K562 (cell line): ENCODE results near the gene NTRK1. TPM values are rescaled to one million over a fixed set of nuclear protein-coding genes. Genes with fewer than 3 reads are reported as not detected.

ENCODE experiments used
- CHD2 ChIP-seq: IDR thresholded peaks from 2 replicates; pipeline ENCODE4 v1.6.1; 2011; ENCODE audit warnings: low read depth, low read length
- FOXM1 ChIP-seq, 2 experiments: fragments of 450-650 bp in 1 of 2; sonication (generic) in 1 of 2; formaldehyde crosslinking in 1 of 2; IDR thresholded peaks; 2 replicates each; pipeline versions ENCODE4 v1.6.1 to v1.9.0; 2017 to 2022; ENCODE audit warnings: low read depth in 2 of 2, mild to moderate bottlenecking in 2 of 2, missing genetic modification reagents in 1 of 2, moderate library complexity in 1 of 2
- GTF2F1 ChIP-seq: IDR thresholded peaks from 2 replicates; pipeline ENCODE4 v1.6.1; 2011; ENCODE audit warnings: low read depth, low read length, improper control_type of control experiment
- KAT7 ChIP-seq: sonication (generic); formaldehyde crosslinking; IDR thresholded peaks from 2 replicates; pipeline ENCODE4 v1.8.0; 2022; ENCODE audit warnings: missing genetic modification reagents, mild to moderate bottlenecking, borderline replicate concordance
- L3MBTL2 ChIP-seq: fragments of 450-650 bp; IDR thresholded peaks from 2 replicates; pipeline ENCODE4 v1.6.1; 2016; ENCODE audit warnings: mild to moderate bottlenecking, moderate library complexity
- MBD2 ChIP-seq: sonication (generic); IDR thresholded peaks from 2 replicates; pipeline ENCODE4 v1.6.1; 2016; ENCODE audit warnings: low read depth, borderline replicate concordance
- MXI1 ChIP-seq: IDR thresholded peaks from 2 replicates; pipeline ENCODE4 v1.6.1; 2011; ENCODE audit warnings: low read depth, mild to moderate bottlenecking, improper control_type of control experiment, low read length
- PHTF2 ChIP-seq: fragments of 250-450 bp; sonication (Bioruptor Pico); IDR thresholded peaks from 2 replicates; pipeline ENCODE4 v1.5.0; 2021; ENCODE audit warnings: mild to moderate bottlenecking
- RAD21 ChIP-seq, 2 experiments: fragments of 250-450 bp in 1 of 2; fragments of 450-650 bp in 1 of 2; sonication (Bioruptor Pico) in 1 of 2; formaldehyde crosslinking in 1 of 2; IDR thresholded peaks in 1 of 2; conservative IDR thresholded peaks in 1 of 2; 2 replicates each; pipeline versions ENCODE4 v1.4.0 to v1.8.0; 2020 to 2022; ENCODE audit warnings: mild to moderate bottlenecking in 2 of 2, moderate library complexity in 1 of 2
- TAF15 ChIP-seq: fragments of 200-400 bp; formaldehyde crosslinking; IDR thresholded peaks from 2 replicates; pipeline ENCODE4 v1.6.1; 2017; ENCODE audit warnings: mild to moderate bottlenecking, low read depth, low read length, moderate library complexity
- ZNF644 ChIP-seq: fragments of 200-800 bp; sonication (Bioruptor generic); IDR thresholded peaks from 2 replicates; pipeline ENCODE4 v1.6.1; 2016; ENCODE audit warnings: low read depth, missing genetic modification characterization, missing compliant biosample characterization
- polyA plus RNA-seq, 8 experiments: library from polyadenylated mRNA; depleted of rRNA in 4 of 8; stranded (reverse) in 5 of 8; unstranded in 3 of 8; fragments of >200 nt; fragmentation: Nextera tagmentation in 2 of 8; fragmentation: Illumina TruSeq in 1 of 8; extraction: Ambion mirVana in 2 of 8; extraction: Trizol in 1 of 8; gene quantifications; 2 replicates each; pipeline versions ENCODE4 v1.2.1 to v1.2.3, GENCODE V29; 2011 to 2014; ENCODE audit warnings: inconsistent platforms in 1 of 8, missing spikeins in 1 of 8
- total RNA-seq, 7 experiments: library from RNA; depleted of rRNA in 6 of 7; stranded (reverse); fragments of >200 nt in 6 of 7; fragmentation: Illumina TruSeq in 2 of 7; extraction: Trizol in 2 of 7; gene quantifications; 2 replicates each; pipeline versions ENCODE4 v1.2.1 to v1.2.3, GENCODE V29; 2011 to 2021; ENCODE audit warnings: low replicate concordance in 1 of 7
- TF ChIP-seq, protein P1 (sequence below): fragments of 250-450 bp; sonication (Bioruptor Pico); IDR thresholded peaks from 2 replicates; pipeline ENCODE4 v1.5.1; 2021; ENCODE audit warnings: mild to moderate bottlenecking
- TF ChIP-seq, protein P2 (sequence below): fragments of 150-350 bp; conservative IDR thresholded peaks from 2 replicates; pipeline ENCODE4 v1.6.1; 2014; ENCODE audit warnings: low read length
- TF ChIP-seq, protein P3 (sequence below): fragments of 450-650 bp; IDR thresholded peaks from 2 replicates; pipeline ENCODE4 v1.6.1; 2016; ENCODE audit warnings: mild to moderate bottlenecking
- TF ChIP-seq, protein P4 (sequence below): fragments of 250-450 bp; sonication (Bioruptor Pico); IDR thresholded peaks from 2 replicates; pipeline ENCODE4 v1.8.0; 2022; ENCODE audit warnings: inconsistent platforms
- TF ChIP-seq, protein P5 (sequence below): fragments of 200-800 bp; sonication (Bioruptor generic); IDR thresholded peaks from 2 replicates; pipeline ENCODE4 v1.6.1; 2017; ENCODE audit warnings: missing genetic modification characterization, missing compliant biosample characterization

Gene NTRK1
- total and polyA plus RNA-seq, 9 of the 15 experiments (the other 6 are each of a cell fraction or from before 2014, with no cell fraction given), result 0.46 to 30.0 (median 7.9) TPM

DNA sequence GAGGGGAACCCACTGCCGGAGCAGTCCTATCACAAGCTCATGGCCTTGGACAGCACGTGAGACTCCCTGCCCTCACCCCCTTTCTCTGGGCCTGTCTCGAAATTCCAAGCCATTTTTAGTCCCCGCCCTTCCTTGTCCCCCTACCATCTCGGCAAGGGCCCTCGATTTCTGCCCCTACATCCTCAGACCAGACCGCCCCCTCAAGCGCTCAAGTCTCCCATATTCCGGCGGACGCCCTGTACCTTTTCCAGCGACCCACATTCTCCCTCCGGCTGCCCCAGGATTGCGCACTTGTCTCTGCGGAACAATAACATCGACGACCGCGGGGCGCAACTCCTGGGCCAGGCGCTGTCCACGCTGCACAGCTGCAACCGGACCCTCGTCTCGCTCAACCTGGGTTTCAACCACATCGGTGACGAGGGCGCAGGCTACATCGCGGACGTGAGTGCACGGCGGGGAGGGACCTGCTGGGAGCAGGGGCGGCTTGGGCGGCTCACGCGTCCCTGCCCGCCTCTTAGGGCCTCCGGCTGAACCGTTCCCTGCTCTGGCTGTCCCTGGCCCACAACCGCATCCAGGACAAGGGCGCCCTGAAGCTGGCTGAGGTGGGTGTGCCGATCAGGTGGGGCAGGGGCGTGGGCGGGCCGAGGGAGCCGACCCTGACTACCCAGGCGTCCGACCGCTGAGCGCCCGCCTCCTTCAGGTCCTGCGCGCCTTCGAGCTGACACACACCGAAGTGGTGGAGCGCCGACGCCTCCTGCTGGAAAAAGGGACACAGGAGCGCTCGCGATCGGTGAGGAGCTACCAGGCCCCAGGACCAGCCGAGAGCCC, 66.8 kb downstream of the NTRK1 start (continued):
- no peak for TF ChIP-seq GTF2F1
- TF ChIP-seq MBD2, result no peak
- no peak for TF ChIP-seq PHTF2 (CRISPR knock-in tag)
- TF ChIP-seq TAF15, result no peak
- no peak for TF ChIP-seq FOXM1 (IDR thresholded peaks at IDR 0.05; ENCODE audit: low read depth)
- 0 out of 2 replicates have a peak, but pooled peaks have one; percentile 66 for TF ChIP-seq FOXM1 (CRISPR knock-in tag; IDR thresholded peaks at IDR 0.05; ENCODE audit: low read depth)
- TF ChIP-seq, protein P1, sequence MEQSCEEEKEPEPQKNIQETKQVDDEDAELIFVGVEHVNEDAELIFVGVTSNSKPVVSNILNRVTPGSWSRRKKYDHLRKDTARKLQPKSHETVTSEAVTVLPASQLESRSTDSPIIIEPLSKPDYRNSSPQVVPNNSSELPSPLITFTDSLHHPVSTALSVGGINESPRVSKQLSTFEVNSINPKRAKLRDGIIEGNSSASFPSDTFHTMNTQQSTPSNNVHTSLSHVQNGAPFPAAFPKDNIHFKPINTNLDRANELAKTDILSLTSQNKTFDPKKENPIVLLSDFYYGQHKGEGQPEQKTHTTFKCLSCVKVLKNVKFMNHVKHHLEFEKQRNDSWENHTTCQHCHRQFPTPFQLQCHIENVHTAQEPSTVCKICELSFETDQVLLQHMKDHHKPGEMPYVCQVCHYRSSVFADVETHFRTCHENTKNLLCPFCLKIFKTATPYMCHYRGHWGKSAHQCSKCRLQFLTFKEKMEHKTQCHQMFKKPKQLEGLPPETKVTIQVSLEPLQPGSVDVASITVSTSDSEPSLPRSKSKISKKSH (CRISPR knock-in tag), result no peak
- TF ChIP-seq, protein P2, sequence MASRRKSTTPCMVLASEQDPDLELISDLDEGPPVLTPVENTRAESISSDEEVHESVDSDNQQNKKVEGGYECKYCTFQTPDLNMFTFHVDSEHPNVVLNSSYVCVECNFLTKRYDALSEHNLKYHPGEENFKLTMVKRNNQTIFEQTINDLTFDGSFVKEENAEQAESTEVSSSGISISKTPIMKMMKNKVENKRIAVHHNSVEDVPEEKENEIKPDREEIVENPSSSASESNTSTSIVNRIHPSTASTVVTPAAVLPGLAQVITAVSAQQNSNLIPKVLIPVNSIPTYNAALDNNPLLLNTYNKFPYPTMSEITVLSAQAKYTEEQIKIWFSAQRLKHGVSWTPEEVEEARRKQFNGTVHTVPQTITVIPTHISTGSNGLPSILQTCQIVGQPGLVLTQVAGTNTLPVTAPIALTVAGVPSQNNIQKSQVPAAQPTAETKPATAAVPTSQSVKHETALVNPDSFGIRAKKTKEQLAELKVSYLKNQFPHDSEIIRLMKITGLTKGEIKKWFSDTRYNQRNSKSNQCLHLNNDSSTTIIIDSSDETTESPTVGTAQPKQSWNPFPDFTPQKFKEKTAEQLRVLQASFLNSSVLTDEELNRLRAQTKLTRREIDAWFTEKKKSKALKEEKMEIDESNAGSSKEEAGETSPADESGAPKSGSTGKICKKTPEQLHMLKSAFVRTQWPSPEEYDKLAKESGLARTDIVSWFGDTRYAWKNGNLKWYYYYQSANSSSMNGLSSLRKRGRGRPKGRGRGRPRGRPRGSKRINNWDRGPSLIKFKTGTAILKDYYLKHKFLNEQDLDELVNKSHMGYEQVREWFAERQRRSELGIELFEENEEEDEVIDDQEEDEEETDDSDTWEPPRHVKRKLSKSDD, result no peak
- TF ChIP-seq MXI1, result no peak
- TF ChIP-seq, protein P3, sequence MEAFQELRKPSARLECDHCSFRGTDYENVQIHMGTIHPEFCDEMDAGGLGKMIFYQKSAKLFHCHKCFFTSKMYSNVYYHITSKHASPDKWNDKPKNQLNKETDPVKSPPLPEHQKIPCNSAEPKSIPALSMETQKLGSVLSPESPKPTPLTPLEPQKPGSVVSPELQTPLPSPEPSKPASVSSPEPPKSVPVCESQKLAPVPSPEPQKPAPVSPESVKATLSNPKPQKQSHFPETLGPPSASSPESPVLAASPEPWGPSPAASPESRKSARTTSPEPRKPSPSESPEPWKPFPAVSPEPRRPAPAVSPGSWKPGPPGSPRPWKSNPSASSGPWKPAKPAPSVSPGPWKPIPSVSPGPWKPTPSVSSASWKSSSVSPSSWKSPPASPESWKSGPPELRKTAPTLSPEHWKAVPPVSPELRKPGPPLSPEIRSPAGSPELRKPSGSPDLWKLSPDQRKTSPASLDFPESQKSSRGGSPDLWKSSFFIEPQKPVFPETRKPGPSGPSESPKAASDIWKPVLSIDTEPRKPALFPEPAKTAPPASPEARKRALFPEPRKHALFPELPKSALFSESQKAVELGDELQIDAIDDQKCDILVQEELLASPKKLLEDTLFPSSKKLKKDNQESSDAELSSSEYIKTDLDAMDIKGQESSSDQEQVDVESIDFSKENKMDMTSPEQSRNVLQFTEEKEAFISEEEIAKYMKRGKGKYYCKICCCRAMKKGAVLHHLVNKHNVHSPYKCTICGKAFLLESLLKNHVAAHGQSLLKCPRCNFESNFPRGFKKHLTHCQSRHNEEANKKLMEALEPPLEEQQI, result no peak
- peak; percentile 77 to 78 for TF ChIP-seq RAD21 (CRISPR knock-in tag; conservative IDR thresholded peaks at IDR 0.05 in 1 of 2, IDR thresholded peaks at IDR 0.05 in 1 of 2)
- no peak for TF ChIP-seq KAT7 (CRISPR knock-in tag)
- TF ChIP-seq CHD2, result no peak
- TF ChIP-seq, protein P4, sequence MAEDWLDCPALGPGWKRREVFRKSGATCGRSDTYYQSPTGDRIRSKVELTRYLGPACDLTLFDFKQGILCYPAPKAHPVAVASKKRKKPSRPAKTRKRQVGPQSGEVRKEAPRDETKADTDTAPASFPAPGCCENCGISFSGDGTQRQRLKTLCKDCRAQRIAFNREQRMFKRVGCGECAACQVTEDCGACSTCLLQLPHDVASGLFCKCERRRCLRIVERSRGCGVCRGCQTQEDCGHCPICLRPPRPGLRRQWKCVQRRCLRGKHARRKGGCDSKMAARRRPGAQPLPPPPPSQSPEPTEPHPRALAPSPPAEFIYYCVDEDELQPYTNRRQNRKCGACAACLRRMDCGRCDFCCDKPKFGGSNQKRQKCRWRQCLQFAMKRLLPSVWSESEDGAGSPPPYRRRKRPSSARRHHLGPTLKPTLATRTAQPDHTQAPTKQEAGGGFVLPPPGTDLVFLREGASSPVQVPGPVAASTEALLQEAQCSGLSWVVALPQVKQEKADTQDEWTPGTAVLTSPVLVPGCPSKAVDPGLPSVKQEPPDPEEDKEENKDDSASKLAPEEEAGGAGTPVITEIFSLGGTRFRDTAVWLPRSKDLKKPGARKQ (CRISPR knock-in tag), result peak; percentile 84; the same call in 1 of the 2 replicates
- TF ChIP-seq ZNF644, result no peak
- peak; percentile 53 for TF ChIP-seq L3MBTL2
- TF ChIP-seq, protein P5, sequence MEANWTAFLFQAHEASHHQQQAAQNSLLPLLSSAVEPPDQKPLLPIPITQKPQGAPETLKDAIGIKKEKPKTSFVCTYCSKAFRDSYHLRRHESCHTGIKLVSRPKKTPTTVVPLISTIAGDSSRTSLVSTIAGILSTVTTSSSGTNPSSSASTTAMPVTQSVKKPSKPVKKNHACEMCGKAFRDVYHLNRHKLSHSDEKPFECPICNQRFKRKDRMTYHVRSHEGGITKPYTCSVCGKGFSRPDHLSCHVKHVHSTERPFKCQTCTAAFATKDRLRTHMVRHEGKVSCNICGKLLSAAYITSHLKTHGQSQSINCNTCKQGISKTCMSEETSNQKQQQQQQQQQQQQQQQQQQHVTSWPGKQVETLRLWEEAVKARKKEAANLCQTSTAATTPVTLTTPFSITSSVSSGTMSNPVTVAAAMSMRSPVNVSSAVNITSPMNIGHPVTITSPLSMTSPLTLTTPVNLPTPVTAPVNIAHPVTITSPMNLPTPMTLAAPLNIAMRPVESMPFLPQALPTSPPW (CRISPR knock-in tag), result 0 out of 2 replicates have a peak, but pooled peaks have one; percentile 25
